ENCODE measurements around the gene PADI3.

PADI3 gene

GRCh38 chr1:17290553-17290952 is 41.7 kb downstream of the PADI3 start:
- no peaks in the 10 kb centered on the region for H3K36me3 ChIP-seq (ENCODE audit: insufficient read depth)
- H4K20me1 ChIP-seq (ENCODE audit: insufficient read depth) = no peaks in the 10 kb centered on the region
- H3K79me2 ChIP-seq (ENCODE audit: insufficient read depth, low read depth) = no peaks in the 10 kb centered on the region
- peaks cover 49% of the 10 kb centered on the region for H3K27me3 ChIP-seq (ENCODE audit: insufficient read depth, low read depth)
- H3K4me2 ChIP-seq = no peak overlapping the region
- no peak overlapping the region for H3K9ac ChIP-seq
- H3K4me3 ChIP-seq (IDR thresholded peaks at IDR 0.05; ENCODE audit: insufficient read depth, low read depth, low read length) = no peak overlapping the region
- no peaks in the 10 kb centered on the region for H3K4me1 ChIP-seq (ENCODE audit: low read depth, poor library complexity, severe bottlenecking)
- H3K27ac ChIP-seq = no peak overlapping the region
- TF ChIP-seq CTCF (conservative IDR thresholded peaks at IDR 0.05; ENCODE audit: low read depth, low read length) = no peak
- no peak overlapping the region for H2AFZ ChIP-seq (ENCODE audit: low read depth)

GRCh38 chr1:17292299-17293160 is 43.6 kb downstream of the PADI3 start:
- peaks cover 50% of the 10 kb centered on the region for H3K27me3 ChIP-seq (ENCODE audit: insufficient read depth, low read depth)
- H3K79me2 ChIP-seq (ENCODE audit: insufficient read depth, low read depth) = no peaks in the 10 kb centered on the region
- no peaks in the 10 kb centered on the region for H4K20me1 ChIP-seq (ENCODE audit: insufficient read depth)
- no peak overlapping the region for H3K27ac ChIP-seq
- H3K36me3 ChIP-seq (ENCODE audit: insufficient read depth) = no peaks in the 10 kb centered on the region
- H3K9ac ChIP-seq = no peak overlapping the region
- TF ChIP-seq CTCF (conservative IDR thresholded peaks at IDR 0.05; ENCODE audit: low read depth, low read length) = no peak
- no peak overlapping the region for H3K4me3 ChIP-seq (IDR thresholded peaks at IDR 0.05; ENCODE audit: insufficient read depth, low read depth, low read length)
- no peak overlapping the region for H2AFZ ChIP-seq (ENCODE audit: low read depth)
- H3K4me2 ChIP-seq = no peak overlapping the region
- no peaks in the 10 kb centered on the region for H3K4me1 ChIP-seq (ENCODE audit: low read depth, poor library complexity, severe bottlenecking)

- Histone ChIP-seq H3K4me2 (no peak overlapping the region), H3K4me3 (IDR thresholded peaks at IDR 0.05; ENCODE audit: insufficient read depth, low read depth, low read length) (no peak overlapping the region), H3K27me3 (ENCODE audit: insufficient read depth, low read depth) (peaks cover 61% of the 10 kb centered on the region), H3K36me3 (ENCODE audit: insufficient read depth) (no peaks in the 10 kb centered on the region), H3K9ac (no peak overlapping the region), H3K27ac (no peak overlapping the region), H3K4me1 (ENCODE audit: low read depth, poor library complexity, severe bottlenecking) (no peaks in the 10 kb centered on the region), H2AFZ (ENCODE audit: low read depth) (no peak overlapping the region), H3K79me2 (ENCODE audit: insufficient read depth, low read depth) (no peaks in the 10 kb centered on the region), H4K20me1 (ENCODE audit: insufficient read depth) (no peaks in the 10 kb centered on the region)
- TF ChIP-seq CTCF (conservative IDR thresholded peaks at IDR 0.05; ENCODE audit: low read depth, low read length) = no peak
Measured at GRCh38 chr1:17293681-17294425, 45.0 kb downstream of the PADI3 start.

- Histone ChIP-seq H3K4me3 (IDR thresholded peaks at IDR 0.05; ENCODE audit: insufficient read depth, low read depth, low read length) (no peak overlapping the region), H3K27ac (no peak overlapping the region), H3K36me3 (ENCODE audit: insufficient read depth) (no peaks in the 10 kb centered on the region), H3K79me2 (ENCODE audit: insufficient read depth, low read depth) (no peaks in the 10 kb centered on the region), H3K27me3 (ENCODE audit: insufficient read depth, low read depth) (peaks cover 62% of the 10 kb centered on the region), H3K4me2 (no peak overlapping the region), H4K20me1 (ENCODE audit: insufficient read depth) (no peaks in the 10 kb centered on the region), H2AFZ (ENCODE audit: low read depth) (no peak overlapping the region), H3K9ac (no peak overlapping the region), H3K4me1 (ENCODE audit: low read depth, poor library complexity, severe bottlenecking) (no peaks in the 10 kb centered on the region)
- no peak for TF ChIP-seq CTCF (conservative IDR thresholded peaks at IDR 0.05; ENCODE audit: low read depth, low read length)
Measured at GRCh38 chr1:17295292-17295691, 46.4 kb downstream of the PADI3 start.
